ENCODE results near the gene NCOA7.

NCOA7 gene

GRCh38 chr6:125922322-125922860, 131.6 kb downstream of the NCOA7 start:
- no peaks in the 10 kb centered on the region for H4K20me1 ChIP-seq (ENCODE audit: insufficient read depth, low read length)
- peaks cover 24% of the 10 kb centered on the region for H3K4me1 ChIP-seq (ENCODE audit: low read length)
- H3K4me2 ChIP-seq (ENCODE audit: low read length) = no peak overlapping the region
- H3K27me3 ChIP-seq (ENCODE audit: low read depth, low read length) = no peaks in the 10 kb centered on the region
- no peak overlapping the region for H3K27ac ChIP-seq (ENCODE audit: low read length)
- H3K36me3 ChIP-seq (replicated peaks; ENCODE audit: low read depth, low read length) = peaks cover 18% of the 10 kb centered on the region
- no peak overlapping the region for H2AFZ ChIP-seq (ENCODE audit: low read depth, low read length)
- no peak overlapping the region for H3K9ac ChIP-seq (ENCODE audit: low read length)
- H3K9me3 ChIP-seq (ENCODE audit: insufficient read depth, low read length) = no peaks in the 10 kb centered on the region
- H3K4me3 ChIP-seq (ENCODE audit: low read length) = no peak overlapping the region
- peaks cover 7% of the 10 kb centered on the region; the same call in 1 of the 2 replicates for H3K79me2 ChIP-seq (ENCODE audit: low read length)
- TF ChIP-seq CTCF (IDR thresholded peaks at IDR 0.05; ENCODE audit: low read depth, low read length) = no peak
- no peak for TF ChIP-seq EZH2phosphoT487 (IDR thresholded peaks at IDR 0.05; ENCODE audit: low read depth)

GRCh38 chr6:125923366-125923877, 132.7 kb downstream of the NCOA7 start:
- no peak overlapping the region for H3K4me3 ChIP-seq (ENCODE audit: low read length)
- TF ChIP-seq CTCF (IDR thresholded peaks at IDR 0.05; ENCODE audit: low read depth, low read length) (no peak), EZH2phosphoT487 (IDR thresholded peaks at IDR 0.05; ENCODE audit: low read depth) (no peak)
- no peak overlapping the region for H3K9ac ChIP-seq (ENCODE audit: low read length)
- no peak overlapping the region for H2AFZ ChIP-seq (ENCODE audit: low read depth, low read length)
- peaks cover 7% of the 10 kb centered on the region; the same call in 1 of the 2 replicates for H3K79me2 ChIP-seq (ENCODE audit: low read length)
- peaks cover 18% of the 10 kb centered on the region for H3K36me3 ChIP-seq (replicated peaks; ENCODE audit: low read depth, low read length)
- no peaks in the 10 kb centered on the region for H4K20me1 ChIP-seq (ENCODE audit: insufficient read depth, low read length)
- no peak overlapping the region for H3K4me2 ChIP-seq (ENCODE audit: low read length)
- H3K9me3 ChIP-seq (ENCODE audit: insufficient read depth, low read length) = no peaks in the 10 kb centered on the region
- peaks cover 21% of the 10 kb centered on the region for H3K4me1 ChIP-seq (ENCODE audit: low read length)
- no peaks in the 10 kb centered on the region for H3K27me3 ChIP-seq (ENCODE audit: low read depth, low read length)
- H3K27ac ChIP-seq (ENCODE audit: low read length) = no peak overlapping the region

GRCh38 chr6:125924169-125924568, 133.4 kb downstream of the NCOA7 start:
- no peaks in the 10 kb centered on the region for H3K27me3 ChIP-seq (ENCODE audit: low read depth, low read length)
- peaks cover 7% of the 10 kb centered on the region; the same call in 1 of the 2 replicates for H3K79me2 ChIP-seq (ENCODE audit: low read length)
- no peaks in the 10 kb centered on the region for H4K20me1 ChIP-seq (ENCODE audit: insufficient read depth, low read length)
- no peak overlapping the region for H3K27ac ChIP-seq (ENCODE audit: low read length)
- H2AFZ ChIP-seq (ENCODE audit: low read depth, low read length) = no peak overlapping the region
- H3K4me2 ChIP-seq (ENCODE audit: low read length) = no peak overlapping the region
- H3K4me3 ChIP-seq (ENCODE audit: low read length) = no peak overlapping the region
- TF ChIP-seq EZH2phosphoT487 (IDR thresholded peaks at IDR 0.05; ENCODE audit: low read depth) (no peak), CTCF (IDR thresholded peaks at IDR 0.05; ENCODE audit: low read depth, low read length) (no peak)
- H3K4me1 ChIP-seq (ENCODE audit: low read length) = peaks cover 14% of the 10 kb centered on the region
- no peak overlapping the region for H3K9ac ChIP-seq (ENCODE audit: low read length)
- no peaks in the 10 kb centered on the region for H3K9me3 ChIP-seq (ENCODE audit: insufficient read depth, low read length)
- peaks cover 18% of the 10 kb centered on the region for H3K36me3 ChIP-seq (replicated peaks; ENCODE audit: low read depth, low read length)

GRCh38 chr6:125924697-125925358, 134.1 kb downstream of the NCOA7 start:
- no peak overlapping the region for H3K4me3 ChIP-seq (ENCODE audit: low read length)
- no peaks in the 10 kb centered on the region for H3K27me3 ChIP-seq (ENCODE audit: low read depth, low read length)
- H4K20me1 ChIP-seq (ENCODE audit: insufficient read depth, low read length) = no peaks in the 10 kb centered on the region
- no peak overlapping the region for H3K4me2 ChIP-seq (ENCODE audit: low read length)
- no peak overlapping the region for H2AFZ ChIP-seq (ENCODE audit: low read depth, low read length)
- no peaks in the 10 kb centered on the region for H3K9me3 ChIP-seq (ENCODE audit: insufficient read depth, low read length)
- peaks cover 7% of the 10 kb centered on the region; the same call in 1 of the 2 replicates for H3K79me2 ChIP-seq (ENCODE audit: low read length)
- TF ChIP-seq EZH2phosphoT487 (IDR thresholded peaks at IDR 0.05; ENCODE audit: low read depth) (no peak), CTCF (IDR thresholded peaks at IDR 0.05; ENCODE audit: low read depth, low read length) (no peak)
- no peak overlapping the region for H3K9ac ChIP-seq (ENCODE audit: low read length)
- H3K27ac ChIP-seq (ENCODE audit: low read length) = no peak overlapping the region
- peaks cover 9% of the 10 kb centered on the region for H3K4me1 ChIP-seq (ENCODE audit: low read length)
- peaks cover 18% of the 10 kb centered on the region for H3K36me3 ChIP-seq (replicated peaks; ENCODE audit: low read depth, low read length)

All from OCI-LY3 (cell line).